ENCODE results near the gene AFTPH.

AFTPH gene

DNA sequence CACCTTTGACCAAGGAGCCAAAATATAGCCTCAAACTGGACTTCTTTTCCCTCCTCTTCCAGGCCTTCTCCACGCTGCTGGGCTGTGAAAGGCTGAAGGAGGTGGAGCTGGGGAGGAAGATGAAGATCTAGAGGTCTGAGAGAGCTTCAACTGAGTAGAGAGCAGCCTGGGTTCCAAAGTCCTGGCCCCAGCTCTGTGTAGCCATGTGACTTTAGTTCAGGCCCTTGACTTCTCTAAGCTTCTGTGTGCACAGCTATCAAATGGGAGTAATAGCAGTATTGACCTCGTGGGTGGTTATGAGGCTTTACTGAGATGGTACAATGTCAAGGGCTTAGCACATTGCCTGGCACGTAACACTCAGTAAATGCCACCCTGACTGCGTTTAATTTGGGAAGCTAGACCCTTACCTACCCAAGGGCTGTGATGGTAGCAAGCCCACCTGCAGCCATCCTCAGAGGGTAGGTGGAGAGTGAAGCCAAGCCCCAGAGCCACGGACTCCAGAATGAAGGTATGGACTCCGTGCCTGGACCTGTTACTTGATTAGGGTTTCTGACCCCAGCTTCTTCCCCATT, 91.2 kb downstream of the AFTPH start:
- TF ChIP-seq EP300 (IDR thresholded peaks at IDR 0.05; ENCODE audit: borderline replicate concordance) (no peak), ZBTB7A (IDR thresholded peaks at IDR 0.05; ENCODE audit: low read depth) (no peak), EGR1 (IDR thresholded peaks at IDR 0.05) (no peak), YY1 (IDR thresholded peaks at IDR 0.05; ENCODE audit: low read depth) (no peak), FOXM1 (IDR thresholded peaks at IDR 0.05; ENCODE audit: borderline replicate concordance, low read depth) (no peak), NFIC (IDR thresholded peaks at IDR 0.05) (no peak), RAD21 (IDR thresholded peaks at IDR 0.05; ENCODE audit: low read depth) (no peak), TCF12 (IDR thresholded peaks at IDR 0.05; ENCODE audit: low read depth) (no peak), CEBPB (IDR thresholded peaks at IDR 0.05) (no peak), CREB1 (IDR thresholded peaks at IDR 0.05; ENCODE audit: low read depth) (no peak), TEAD4 (IDR thresholded peaks at IDR 0.05) (no peak), TAF1 (IDR thresholded peaks at IDR 0.05; ENCODE audit: low read depth) (no peak)
- TF ChIP-seq, protein P1, sequence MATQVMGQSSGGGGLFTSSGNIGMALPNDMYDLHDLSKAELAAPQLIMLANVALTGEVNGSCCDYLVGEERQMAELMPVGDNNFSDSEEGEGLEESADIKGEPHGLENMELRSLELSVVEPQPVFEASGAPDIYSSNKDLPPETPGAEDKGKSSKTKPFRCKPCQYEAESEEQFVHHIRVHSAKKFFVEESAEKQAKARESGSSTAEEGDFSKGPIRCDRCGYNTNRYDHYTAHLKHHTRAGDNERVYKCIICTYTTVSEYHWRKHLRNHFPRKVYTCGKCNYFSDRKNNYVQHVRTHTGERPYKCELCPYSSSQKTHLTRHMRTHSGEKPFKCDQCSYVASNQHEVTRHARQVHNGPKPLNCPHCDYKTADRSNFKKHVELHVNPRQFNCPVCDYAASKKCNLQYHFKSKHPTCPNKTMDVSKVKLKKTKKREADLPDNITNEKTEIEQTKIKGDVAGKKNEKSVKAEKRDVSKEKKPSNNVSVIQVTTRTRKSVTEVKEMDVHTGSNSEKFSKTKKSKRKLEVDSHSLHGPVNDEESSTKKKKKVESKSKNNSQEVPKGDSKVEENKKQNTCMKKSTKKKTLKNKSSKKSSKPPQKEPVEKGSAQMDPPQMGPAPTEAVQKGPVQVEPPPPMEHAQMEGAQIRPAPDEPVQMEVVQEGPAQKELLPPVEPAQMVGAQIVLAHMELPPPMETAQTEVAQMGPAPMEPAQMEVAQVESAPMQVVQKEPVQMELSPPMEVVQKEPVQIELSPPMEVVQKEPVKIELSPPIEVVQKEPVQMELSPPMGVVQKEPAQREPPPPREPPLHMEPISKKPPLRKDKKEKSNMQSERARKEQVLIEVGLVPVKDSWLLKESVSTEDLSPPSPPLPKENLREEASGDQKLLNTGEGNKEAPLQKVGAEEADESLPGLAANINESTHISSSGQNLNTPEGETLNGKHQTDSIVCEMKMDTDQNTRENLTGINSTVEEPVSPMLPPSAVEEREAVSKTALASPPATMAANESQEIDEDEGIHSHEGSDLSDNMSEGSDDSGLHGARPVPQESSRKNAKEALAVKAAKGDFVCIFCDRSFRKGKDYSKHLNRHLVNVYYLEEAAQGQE (IDR thresholded peaks at IDR 0.05; ENCODE audit: low read depth) = no peak
- TF ChIP-seq, protein P2, sequence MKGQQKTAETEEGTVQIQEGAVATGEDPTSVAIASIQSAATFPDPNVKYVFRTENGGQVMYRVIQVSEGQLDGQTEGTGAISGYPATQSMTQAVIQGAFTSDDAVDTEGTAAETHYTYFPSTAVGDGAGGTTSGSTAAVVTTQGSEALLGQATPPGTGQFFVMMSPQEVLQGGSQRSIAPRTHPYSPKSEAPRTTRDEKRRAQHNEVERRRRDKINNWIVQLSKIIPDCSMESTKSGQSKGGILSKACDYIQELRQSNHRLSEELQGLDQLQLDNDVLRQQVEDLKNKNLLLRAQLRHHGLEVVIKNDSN (IDR thresholded peaks at IDR 0.05) = no peak
- TF ChIP-seq, protein P3, sequence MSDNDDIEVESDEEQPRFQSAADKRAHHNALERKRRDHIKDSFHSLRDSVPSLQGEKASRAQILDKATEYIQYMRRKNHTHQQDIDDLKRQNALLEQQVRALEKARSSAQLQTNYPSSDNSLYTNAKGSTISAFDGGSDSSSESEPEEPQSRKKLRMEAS (IDR thresholded peaks at IDR 0.05) = no peak

DNA sequence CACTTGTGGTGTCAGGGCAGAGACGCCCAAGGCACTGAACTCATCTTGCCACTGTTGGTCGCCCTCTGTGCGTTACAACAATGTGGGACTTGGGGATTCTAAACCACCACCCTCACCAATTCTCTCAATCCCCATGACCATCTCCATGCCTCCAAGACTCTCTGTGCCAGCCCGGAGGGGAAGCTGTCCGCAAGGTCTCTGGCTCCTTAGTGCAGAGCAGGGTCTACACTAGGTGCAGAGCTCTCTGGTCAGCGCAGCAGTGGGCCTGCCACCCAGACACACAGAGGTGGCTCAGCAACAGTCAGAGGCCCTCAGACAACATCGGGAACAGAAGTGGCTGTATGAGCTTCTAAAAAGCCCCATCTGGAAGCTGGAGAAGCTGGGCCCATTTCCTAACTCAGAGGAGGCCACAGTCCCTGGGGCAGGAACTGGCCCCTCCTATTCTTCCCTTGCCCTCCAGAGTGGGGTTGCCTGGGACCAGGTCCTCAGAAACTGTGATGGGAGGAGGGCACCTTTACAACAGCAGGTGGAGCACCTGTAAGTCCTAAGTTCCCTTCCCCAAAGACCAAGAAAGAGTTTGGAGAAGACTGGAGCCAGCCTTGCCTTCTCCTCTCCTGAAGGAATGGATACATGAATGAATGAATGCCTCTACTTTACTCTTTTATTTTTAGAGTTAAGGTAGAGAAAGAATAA, 91.9 kb downstream of the AFTPH start:
- no peak for TF ChIP-seq FOXM1 (IDR thresholded peaks at IDR 0.05; ENCODE audit: borderline replicate concordance, low read depth)
- peak; percentile 34 for TF ChIP-seq RAD21 (IDR thresholded peaks at IDR 0.05; ENCODE audit: low read depth)

DNA sequence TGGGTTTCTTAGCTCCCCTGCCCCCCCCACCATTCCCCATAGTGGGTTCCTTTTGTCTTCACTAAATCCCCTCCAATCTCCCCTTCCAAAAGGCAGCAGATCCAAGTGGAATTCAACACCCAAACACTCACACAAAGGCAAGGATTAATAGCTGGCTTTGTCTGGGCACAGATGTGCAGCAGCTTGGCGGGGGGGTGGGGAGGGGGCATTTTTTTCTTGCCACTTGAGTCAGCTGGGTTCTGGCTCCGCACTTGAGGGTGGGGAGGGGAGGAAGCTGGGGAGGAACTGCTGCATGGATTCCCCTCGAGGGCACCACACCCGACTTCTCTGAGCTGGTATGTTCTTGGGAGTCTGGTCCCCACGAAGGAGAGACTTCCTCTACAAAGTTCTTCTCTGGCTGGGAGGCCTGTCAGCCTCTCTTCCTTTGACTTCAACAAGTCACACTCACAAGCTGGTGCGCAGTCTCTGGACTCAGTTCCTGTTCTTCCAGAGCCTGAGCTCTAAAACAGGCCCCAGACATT, 93.6 kb downstream of the AFTPH start:
- TF ChIP-seq TCF12 (IDR thresholded peaks at IDR 0.05; ENCODE audit: low read depth) (no peak), CEBPB (IDR thresholded peaks at IDR 0.05) (no peak), TEAD4 (IDR thresholded peaks at IDR 0.05) (no peak), NFIC (IDR thresholded peaks at IDR 0.05) (no peak), YY1 (IDR thresholded peaks at IDR 0.05; ENCODE audit: low read depth) (no peak), TAF1 (IDR thresholded peaks at IDR 0.05; ENCODE audit: low read depth) (no peak), RAD21 (IDR thresholded peaks at IDR 0.05; ENCODE audit: low read depth) (no peak), FOXM1 (IDR thresholded peaks at IDR 0.05; ENCODE audit: borderline replicate concordance, low read depth) (no peak), ZBTB7A (IDR thresholded peaks at IDR 0.05; ENCODE audit: low read depth) (no peak), CREB1 (IDR thresholded peaks at IDR 0.05; ENCODE audit: low read depth) (no peak), EGR1 (IDR thresholded peaks at IDR 0.05) (no peak), EP300 (IDR thresholded peaks at IDR 0.05; ENCODE audit: borderline replicate concordance) (no peak)
- TF ChIP-seq, protein P3 (IDR thresholded peaks at IDR 0.05) = no peak
- TF ChIP-seq, protein P1 (IDR thresholded peaks at IDR 0.05; ENCODE audit: low read depth) = no peak
- TF ChIP-seq, protein P2 (IDR thresholded peaks at IDR 0.05) = no peak

DNA sequence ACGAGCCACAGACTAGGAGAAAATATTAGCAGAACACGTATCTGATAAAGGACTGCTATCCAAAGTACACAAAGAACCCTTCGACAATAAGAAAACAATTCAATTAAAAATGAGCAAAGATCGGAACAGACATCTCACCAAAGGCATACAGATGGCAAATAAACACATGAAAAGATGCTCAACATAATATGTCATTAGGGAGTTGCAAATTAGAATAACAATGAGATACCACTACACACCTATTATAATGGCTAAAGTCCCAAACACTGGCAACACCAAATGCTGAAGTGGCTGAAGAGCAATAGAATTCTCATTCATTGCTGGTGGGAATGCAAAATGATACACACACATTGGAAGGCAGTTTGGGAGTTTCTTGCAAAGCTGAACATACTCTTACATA, 96.5 kb downstream of the AFTPH start:
- TF ChIP-seq TEAD4 (IDR thresholded peaks at IDR 0.05) (no peak), NFIC (IDR thresholded peaks at IDR 0.05) (no peak), ZBTB7A (IDR thresholded peaks at IDR 0.05; ENCODE audit: low read depth) (no peak), TAF1 (IDR thresholded peaks at IDR 0.05; ENCODE audit: low read depth) (no peak), CEBPB (IDR thresholded peaks at IDR 0.05) (no peak), CREB1 (IDR thresholded peaks at IDR 0.05; ENCODE audit: low read depth) (no peak), RAD21 (IDR thresholded peaks at IDR 0.05; ENCODE audit: low read depth) (no peak), YY1 (IDR thresholded peaks at IDR 0.05; ENCODE audit: low read depth) (no peak), FOXM1 (IDR thresholded peaks at IDR 0.05; ENCODE audit: borderline replicate concordance, low read depth) (no peak), EP300 (IDR thresholded peaks at IDR 0.05; ENCODE audit: borderline replicate concordance) (no peak), EGR1 (IDR thresholded peaks at IDR 0.05) (no peak)
- TF ChIP-seq, protein P2 (IDR thresholded peaks at IDR 0.05) = no peak
- TF ChIP-seq, protein P3 (IDR thresholded peaks at IDR 0.05) = no peak
- TF ChIP-seq, protein P1 (IDR thresholded peaks at IDR 0.05; ENCODE audit: low read depth) = no peak
